Mesenchymal stem cell (in vitro differentiated cells and primary cell): ENCODE results near the gene LPP.

Experiments used
- DNase-seq: peaks from one replicate; pipeline ENCODE4 v3.0.0-alpha.2; 2013
- H2AFZ ChIP-seq: one replicate; pipeline ENCODE4 v1.6.1; 2013; ENCODE audit warnings: low read depth, mild to moderate bottlenecking, control low read depth, inconsistent platforms, low read length, moderate library complexity
- H2AK5ac ChIP-seq: 2 replicates; pipeline ENCODE4 v1.6.1; 2013; ENCODE audit warnings: low read length, moderate library complexity, mild to moderate bottlenecking, inconsistent platforms; ENCODE audit not compliant: severe bottlenecking
- H2BK120ac ChIP-seq: one replicate; pipeline ENCODE4 v1.6.1; 2013; ENCODE audit warnings: low read depth, mild to moderate bottlenecking, inconsistent platforms, low read length, moderate library complexity
- H2BK12ac ChIP-seq, 2 experiments: one replicate each; pipeline ENCODE4 v1.6.1; 2013; ENCODE audit warnings: inconsistent platforms in 2 of 2, low read length in 2 of 2, mild to moderate bottlenecking in 2 of 2, moderate library complexity in 2 of 2, control low read depth in 1 of 2
- H2BK15ac ChIP-seq: one replicate; pipeline ENCODE4 v1.6.1; 2013; ENCODE audit warnings: mild to moderate bottlenecking, low read depth, inconsistent platforms; ENCODE audit not compliant: poor library complexity, severe bottlenecking
- H2BK5ac ChIP-seq: 2 replicates; pipeline ENCODE4 v1.6.1; 2013; ENCODE audit warnings: low read depth, mild to moderate bottlenecking, low read length, control low read depth, inconsistent platforms; ENCODE audit not compliant: poor library complexity, severe bottlenecking
- H3K14ac ChIP-seq, 2 experiments: one replicate each; pipeline ENCODE4 v1.6.1; 2013; ENCODE audit warnings: inconsistent platforms in 2 of 2, low read length in 2 of 2, control low read depth in 1 of 2, mild to moderate bottlenecking in 1 of 2, moderate library complexity in 1 of 2
- H3K18ac ChIP-seq, 2 experiments: one replicate each; pipeline ENCODE4 v1.6.1; 2013; ENCODE audit warnings: inconsistent platforms in 2 of 2, low read length in 2 of 2, control low read depth in 1 of 2, low read depth in 1 of 2, mild to moderate bottlenecking in 1 of 2
- H3K23ac ChIP-seq, 2 experiments: one replicate each; pipeline ENCODE4 v1.6.1; 2013; ENCODE audit warnings: inconsistent platforms in 2 of 2, low read length in 2 of 2, mild to moderate bottlenecking in 2 of 2, moderate library complexity in 2 of 2, control low read depth in 1 of 2
- H3K27ac ChIP-seq: 2 replicates; pipeline ENCODE4 v1.5.1; 2013; ENCODE audit warnings: mild to moderate bottlenecking, moderate library complexity, low read length, control low read depth, inconsistent platforms; ENCODE audit not compliant: poor library complexity, severe bottlenecking
- H3K27me3 ChIP-seq, 2 experiments: 2 replicates each; pipeline versions ENCODE4 v1.6.1 to v1.7.0; 2013; ENCODE audit warnings: low read length in 2 of 2, mild to moderate bottlenecking in 2 of 2, moderate library complexity in 2 of 2, control low read depth in 1 of 2, inconsistent platforms in 1 of 2; ENCODE audit not compliant: control insufficient read depth in 1 of 2, insufficient read depth in 1 of 2
- H3K36me3 ChIP-seq, 2 experiments: 2 replicates each; pipeline versions ENCODE4 v1.6.1 to v1.7.0; 2013; ENCODE audit warnings: low read length in 2 of 2, control low read depth in 1 of 2, inconsistent platforms in 1 of 2, low read depth in 1 of 2, mild to moderate bottlenecking in 1 of 2; ENCODE audit not compliant: insufficient read depth in 2 of 2, control insufficient read depth in 1 of 2
- H3K4ac ChIP-seq, 2 experiments: one replicate each; pipeline ENCODE4 v1.6.1; 2013; ENCODE audit warnings: inconsistent platforms in 2 of 2, low read length in 2 of 2, mild to moderate bottlenecking in 2 of 2, moderate library complexity in 2 of 2, control low read depth in 1 of 2, low read depth in 1 of 2
- H3K4me1 ChIP-seq: 2 replicates; pipeline ENCODE4 v1.6.1; 2013; ENCODE audit warnings: low read depth, low read length, control low read depth; ENCODE audit not compliant: control insufficient read depth, insufficient read depth
- H3K4me2 ChIP-seq: 2 replicates; pipeline ENCODE4 v1.6.1; 2013; ENCODE audit warnings: low read length, mild to moderate bottlenecking, inconsistent platforms; ENCODE audit not compliant: poor library complexity, severe bottlenecking
- H3K4me3 ChIP-seq, 2 experiments: 2 replicates each; pipeline versions ENCODE4 v1.5.1 to v1.7.0; 2013; ENCODE audit warnings: low read length in 2 of 2, mild to moderate bottlenecking in 2 of 2, control low read depth in 1 of 2, low read depth in 1 of 2; ENCODE audit not compliant: insufficient read depth in 1 of 2
- H3K79me1 ChIP-seq: replicated peaks from 2 replicates; pipeline ENCODE4 v1.6.1; 2013; ENCODE audit warnings: mild to moderate bottlenecking, control low read depth, low read length, inconsistent platforms; ENCODE audit not compliant: poor library complexity, severe bottlenecking
- H3K9ac ChIP-seq: 2 replicates; pipeline ENCODE4 v1.7.0; 2013; ENCODE audit warnings: mild to moderate bottlenecking, low read length, moderate library complexity
- H3K9me3 ChIP-seq: 2 replicates; pipeline ENCODE4 v1.7.0; 2013; ENCODE audit warnings: mild to moderate bottlenecking, low read length; ENCODE audit not compliant: control insufficient read depth
- H4K8ac ChIP-seq: one replicate; pipeline ENCODE4 v1.6.1; 2013; ENCODE audit warnings: inconsistent platforms, mild to moderate bottlenecking, low read length, moderate library complexity
- H4K91ac ChIP-seq: one replicate; pipeline ENCODE4 v1.6.1; 2013; ENCODE audit warnings: mild to moderate bottlenecking, low read length, inconsistent platforms
- WGBS: methylation state at CpG from one replicate; pipeline ENCODE4 v1.1.7; 2013; ENCODE audit warnings: mixed read lengths; 5-methylcytosine and 5-hydroxymethylcytosine counted together

The LPP gene

DNA sequence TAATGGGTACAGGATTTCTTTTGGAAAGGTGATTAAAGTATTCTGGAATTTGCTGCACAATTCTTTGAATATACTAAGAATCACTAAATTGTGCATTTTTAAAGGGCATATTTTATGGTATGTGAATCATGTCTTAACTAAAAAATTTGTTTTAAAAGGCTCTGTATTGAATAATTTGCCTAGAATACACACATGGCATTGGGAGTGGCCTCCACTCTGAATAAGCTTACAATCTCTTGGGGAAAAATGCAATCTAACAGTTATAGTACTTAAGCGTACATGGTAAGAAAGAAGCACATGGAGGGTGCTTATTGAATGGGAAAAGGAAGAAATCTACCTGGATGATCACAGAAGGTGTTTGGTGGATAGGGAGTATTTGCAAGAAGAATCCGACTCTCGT is 385.1 kb downstream of the LPP start:
- peaks cover under 1% of the 10 kb centered on the region for H3K4me1 ChIP-seq
- H2AFZ ChIP-seq = no peak overlapping the region
- H3K14ac ChIP-seq = no peak overlapping the region
- peaks cover 16% of the 10 kb centered on the region for H3K79me1 ChIP-seq
- H2BK15ac ChIP-seq = no peak overlapping the region
- H3K4ac ChIP-seq = no peak overlapping the region
- H2BK5ac ChIP-seq = no peak overlapping the region
- H4K91ac ChIP-seq = no peak overlapping the region
- H2AK5ac ChIP-seq = no peak overlapping the region
- no peak for DNase-seq
- no peaks in the 10 kb centered on the region for H3K9me3 ChIP-seq
- 98% methylated on average over 3 of the region's 3 CpGs for WGBS
- no peak overlapping the region for H4K8ac ChIP-seq
- H3K27ac ChIP-seq = no peak overlapping the region
- H3K18ac ChIP-seq = no peak overlapping the region
- H3K9ac ChIP-seq = no peak overlapping the region
- H3K4me2 ChIP-seq = no peak overlapping the region
- no peak overlapping the region for H2BK12ac ChIP-seq
- H3K27me3 ChIP-seq = no peaks in the 10 kb centered on the region
- H2BK120ac ChIP-seq = no peak overlapping the region
- H3K36me3 ChIP-seq = no peaks in the 10 kb centered on the region
- H3K23ac ChIP-seq = no peak overlapping the region
- H3K4me3 ChIP-seq = no peak overlapping the region

GRCh38 chr3:188539631-188540194 is 385.8 kb downstream of the LPP start:
- Histone ChIP-seq H3K27ac (no peak overlapping the region), H2AFZ (no peak overlapping the region), H3K14ac (no peak overlapping the region), H3K9ac (no peak overlapping the region), H3K4ac (no peak overlapping the region), H2AK5ac (no peak overlapping the region), H3K18ac (no peak overlapping the region), H3K79me1 (peaks cover 16% of the 10 kb centered on the region), H3K4me2 (no peak overlapping the region), H2BK5ac (no peak overlapping the region), H3K23ac (no peak overlapping the region), H3K27me3 (no peaks in the 10 kb centered on the region), H4K91ac (no peak overlapping the region), H4K8ac (no peak overlapping the region), H2BK15ac (no peak overlapping the region), H3K4me1 (no peaks in the 10 kb centered on the region), H3K9me3 (no peaks in the 10 kb centered on the region), H2BK12ac (no peak overlapping the region), H3K4me3 (no peak overlapping the region), H2BK120ac (no peak overlapping the region), H3K36me3 (no peaks in the 10 kb centered on the region)
- DNase-seq = no peak

DNA sequence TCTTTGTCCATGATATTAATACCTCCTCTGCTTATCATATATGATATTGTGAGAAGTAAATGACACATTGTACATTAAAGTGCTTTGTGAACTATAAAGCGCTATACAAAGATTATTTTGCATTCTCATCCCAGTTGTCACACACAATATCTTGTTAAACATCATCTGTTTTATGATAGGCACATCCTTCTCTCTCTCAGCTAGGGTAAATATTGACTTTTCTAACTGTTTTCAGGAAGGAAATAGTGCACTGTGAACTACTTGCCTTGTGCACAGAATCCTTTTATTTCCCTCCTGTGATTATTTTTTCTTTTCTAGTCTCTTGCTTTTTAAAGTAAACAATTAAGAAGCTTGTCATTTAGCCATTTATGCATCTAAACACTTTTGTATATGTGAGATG is 388.2 kb downstream of the LPP start:
- H3K4me1 ChIP-seq = no peaks in the 10 kb centered on the region
- H3K4me3 ChIP-seq = no peak overlapping the region
- no peak overlapping the region for H2AK5ac ChIP-seq
- no peak overlapping the region for H4K91ac ChIP-seq
- no peak overlapping the region for H4K8ac ChIP-seq
- no peak overlapping the region for H2BK5ac ChIP-seq
- no peak overlapping the region for H3K9ac ChIP-seq
- no peaks in the 10 kb centered on the region for H3K9me3 ChIP-seq
- H3K27ac ChIP-seq = no peak overlapping the region
- no peak overlapping the region for H2BK15ac ChIP-seq
- H3K23ac ChIP-seq = no peak overlapping the region
- DNase-seq = no peak
- no peak overlapping the region for H2BK120ac ChIP-seq
- H2AFZ ChIP-seq = no peak overlapping the region
- H3K18ac ChIP-seq = no peak overlapping the region
- no peaks in the 10 kb centered on the region for H3K27me3 ChIP-seq
- no peak overlapping the region for H3K4me2 ChIP-seq
- no peak overlapping the region for H2BK12ac ChIP-seq
- H3K79me1 ChIP-seq = peaks cover 13% of the 10 kb centered on the region
- no peak overlapping the region for H3K14ac ChIP-seq
- H3K36me3 ChIP-seq = peaks cover 0 to 3% of the 10 kb centered on the region in 2 experiments
- no CpG with 5 or more reads among the region's 1 CpG for WGBS
- no peak overlapping the region for H3K4ac ChIP-seq

GRCh38 chr3:188544012-188544411 is 390.1 kb downstream of the LPP start:
- no peaks in the 10 kb centered on the region for H3K9me3 ChIP-seq

More at GRCh38 chr3:188544012-188544411, 390.1 kb downstream of the LPP start:
- no peak overlapping the region for H3K14ac ChIP-seq
- no peak overlapping the region for H3K4me2 ChIP-seq
- no peak for DNase-seq
- H3K27me3 ChIP-seq = no peaks in the 10 kb centered on the region
- H4K8ac ChIP-seq = no peak overlapping the region
- no peak overlapping the region for H3K4me3 ChIP-seq
- no peak overlapping the region for H3K4ac ChIP-seq
- peaks cover 14% of the 10 kb centered on the region for H3K79me1 ChIP-seq
- no peak overlapping the region for H2BK12ac ChIP-seq
- no peak overlapping the region for H2BK15ac ChIP-seq
- no peak overlapping the region for H3K23ac ChIP-seq
- no peak overlapping the region for H3K9ac ChIP-seq
- no peak overlapping the region for H2AFZ ChIP-seq
- H3K36me3 ChIP-seq = peaks cover 0 to 15% of the 10 kb centered on the region in 2 experiments
- H2BK5ac ChIP-seq = no peak overlapping the region
- H2BK120ac ChIP-seq = no peak overlapping the region
- no peaks in the 10 kb centered on the region for H3K4me1 ChIP-seq
- H2AK5ac ChIP-seq = no peak overlapping the region
- no peak overlapping the region for H4K91ac ChIP-seq
- H3K18ac ChIP-seq = no peak overlapping the region
- no peak overlapping the region for H3K27ac ChIP-seq
